Endodermal cell (in vitro differentiated cells): Measurements from ENCODE around the gene SRRM4. TPM values are rescaled to one million over a fixed set of nuclear protein-coding genes. Genes with fewer than 3 reads are reported as not detected.
A peak's percentile ranks its signal among the peaks of the same experiment; 100 is the strongest.

ENCODE experiments used
- DNase-seq: peaks from one replicate; pipeline ENCODE4 v3.0.0-alpha.2; 2017
- H3K27ac ChIP-seq: 2 replicates; pipeline ENCODE4 v1.5.1; 2013; ENCODE audit warnings: mild to moderate bottlenecking, low read depth, low read length, moderate library complexity
- H3K27me3 ChIP-seq: 2 replicates; pipeline ENCODE4 v1.6.1; 2013; ENCODE audit warnings: mild to moderate bottlenecking, low read length, moderate library complexity; ENCODE audit not compliant: insufficient read depth, control insufficient read depth, poor library complexity, severe bottlenecking
- H3K36me3 ChIP-seq: 2 replicates; pipeline ENCODE4 v1.7.0; 2013; ENCODE audit warnings: mild to moderate bottlenecking, low read length, moderate library complexity; ENCODE audit not compliant: control insufficient read depth, insufficient read depth
- H3K4me1 ChIP-seq: one replicate; pipeline ENCODE4 v1.7.0; 2013; ENCODE audit warnings: low read length; ENCODE audit not compliant: control insufficient read depth, insufficient read depth
- H3K4me3 ChIP-seq: 2 replicates; pipeline ENCODE4 v1.5.1; 2013; ENCODE audit warnings: mild to moderate bottlenecking, low read length, moderate library complexity
- H3K9ac ChIP-seq: 2 replicates; pipeline ENCODE4 v1.6.1; 2013; ENCODE audit warnings: mild to moderate bottlenecking, low read length, moderate library complexity; ENCODE audit not compliant: poor library complexity, severe bottlenecking; ENCODE audit errors: extremely low read depth
- H3K9me3 ChIP-seq: 2 replicates; pipeline ENCODE4 v1.6.1; 2013; ENCODE audit warnings: mild to moderate bottlenecking, low read length, moderate library complexity; ENCODE audit not compliant: control insufficient read depth
- H3K27ac Mint-ChIP-seq: 2 replicates; pipeline ENCODE4 v1.8.0; 2020; ENCODE audit warnings: mixed read lengths
- H3K27me3 Mint-ChIP-seq: 2 replicates; pipeline ENCODE4 v1.8.0; 2021; ENCODE audit warnings: mild to moderate bottlenecking, mixed read lengths; ENCODE audit not compliant: insufficient read depth
- H3K36me3 Mint-ChIP-seq: 2 replicates; pipeline ENCODE4 v1.8.0; 2020; ENCODE audit warnings: low read depth, mixed read lengths
- H3K4me1 Mint-ChIP-seq: 2 replicates; pipeline ENCODE4 v1.8.0; 2020; ENCODE audit warnings: mixed read lengths
- H3K4me3 Mint-ChIP-seq: 2 replicates; pipeline ENCODE4 v1.8.0; 2020; ENCODE audit warnings: mild to moderate bottlenecking, moderate library complexity, mixed read lengths
- H3K9me3 Mint-ChIP-seq: 2 replicates; pipeline ENCODE4 v1.8.0; 2020; ENCODE audit warnings: mild to moderate bottlenecking, mixed read lengths
- WGBS, 2 experiments: methylation state at CpG; one replicate each; pipeline versions ENCODE4 v1.1.5 to v1.1.7; 2013; ENCODE audit warnings: missing lambda C conversion rate in 2 of 2, mixed read lengths in 1 of 2; ENCODE audit not compliant: insufficient coverage in 1 of 2, insufficient read length in 1 of 2; 5-methylcytosine and 5-hydroxymethylcytosine counted together
- total RNA-seq, 2 donors: library from RNA; stranded (reverse); fragmentation: NEBNext Ultra II Directional in 1 of 2; extraction: Animal tissue kit (Norgen Biotek cat#: 25700) in 1 of 2; gene quantifications; 2 replicates in 1 of 2; 3 replicates in 1 of 2; pipeline ENCODE4 v1.2.1, GENCODE V29; 2021
- TF ChIP-seq, protein P1 (sequence below): fragments of 200-600 bp; sonication (generic); conservative IDR thresholded peaks from 2 replicates; pipeline ENCODE4 v1.5.0; 2021; ENCODE audit warnings: antibody characterized with exemption, mild to moderate bottlenecking

SRRM4 gene
- total RNA-seq, 2 donors from 2014 or later: 0.44 to 0.71 TPM

DNA sequence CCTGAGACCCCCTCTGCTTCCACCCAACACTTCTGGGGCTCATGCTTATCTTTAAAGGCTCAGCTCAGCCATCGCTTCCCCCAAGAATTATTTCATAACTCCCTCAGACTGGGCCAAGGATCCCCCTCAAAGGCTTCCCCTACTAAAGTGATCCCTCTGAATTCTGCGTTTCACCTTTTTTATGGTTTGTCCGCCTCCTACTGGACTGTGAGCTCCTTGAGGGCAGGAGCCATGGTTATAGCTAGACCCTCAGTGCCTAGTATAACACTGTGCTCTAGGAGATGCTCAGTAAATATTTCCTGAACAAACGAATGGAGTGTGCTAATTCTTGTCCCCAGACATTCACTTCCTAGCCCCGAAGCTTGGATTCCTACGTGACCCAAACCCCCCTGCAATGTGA is 20.5 kb upstream of the SRRM4 start:
- Mint-ChIP-seq H3K4me3 (no peak overlapping the region), H3K27ac (no peak overlapping the region), H3K27me3 (peaks cover 25% of the 10 kb centered on the region), H3K36me3 (no peaks in the 10 kb centered on the region), H3K9me3 (no peaks in the 10 kb centered on the region), H3K4me1 (peaks cover 12% of the 10 kb centered on the region)
- Histone ChIP-seq H3K4me3 (no peak overlapping the region), H3K36me3 (no peaks in the 10 kb centered on the region), H3K27me3 (no peaks in the 10 kb centered on the region), H3K27ac (no peak overlapping the region), H3K9me3 (no peaks in the 10 kb centered on the region), H3K4me1 (no peaks in the 10 kb centered on the region), H3K9ac (no peak overlapping the region)
- TF ChIP-seq, protein P1, sequence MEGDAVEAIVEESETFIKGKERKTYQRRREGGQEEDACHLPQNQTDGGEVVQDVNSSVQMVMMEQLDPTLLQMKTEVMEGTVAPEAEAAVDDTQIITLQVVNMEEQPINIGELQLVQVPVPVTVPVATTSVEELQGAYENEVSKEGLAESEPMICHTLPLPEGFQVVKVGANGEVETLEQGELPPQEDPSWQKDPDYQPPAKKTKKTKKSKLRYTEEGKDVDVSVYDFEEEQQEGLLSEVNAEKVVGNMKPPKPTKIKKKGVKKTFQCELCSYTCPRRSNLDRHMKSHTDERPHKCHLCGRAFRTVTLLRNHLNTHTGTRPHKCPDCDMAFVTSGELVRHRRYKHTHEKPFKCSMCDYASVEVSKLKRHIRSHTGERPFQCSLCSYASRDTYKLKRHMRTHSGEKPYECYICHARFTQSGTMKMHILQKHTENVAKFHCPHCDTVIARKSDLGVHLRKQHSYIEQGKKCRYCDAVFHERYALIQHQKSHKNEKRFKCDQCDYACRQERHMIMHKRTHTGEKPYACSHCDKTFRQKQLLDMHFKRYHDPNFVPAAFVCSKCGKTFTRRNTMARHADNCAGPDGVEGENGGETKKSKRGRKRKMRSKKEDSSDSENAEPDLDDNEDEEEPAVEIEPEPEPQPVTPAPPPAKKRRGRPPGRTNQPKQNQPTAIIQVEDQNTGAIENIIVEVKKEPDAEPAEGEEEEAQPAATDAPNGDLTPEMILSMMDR: peak; percentile 42
- DNase-seq: no peak
- WGBS, 2 experiments: 73 to 76% methylated on average over 6 of the region's 6 CpGs

GRCh38 chr12:118964988-118965387 is 16.4 kb upstream of the SRRM4 start:
- Histone ChIP-seq H3K27me3 (no peaks in the 10 kb centered on the region), H3K9me3 (no peaks in the 10 kb centered on the region), H3K4me1 (no peaks in the 10 kb centered on the region), H3K27ac (no peak overlapping the region), H3K9ac (no peak overlapping the region), H3K36me3 (no peaks in the 10 kb centered on the region), H3K4me3 (no peak overlapping the region)
- TF ChIP-seq, protein P1: no peak
- peaks cover 9% of the 10 kb centered on the region for H3K9me3 Mint-ChIP-seq
- H3K27ac Mint-ChIP-seq: no peak overlapping the region
- H3K27me3 Mint-ChIP-seq: peaks cover 42% of the 10 kb centered on the region
- 91 to 94% methylated on average over 3 to 5 of the region's 5 CpGs for WGBS, 2 experiments
- H3K4me3 Mint-ChIP-seq: no peak overlapping the region
- no peaks in the 10 kb centered on the region for H3K36me3 Mint-ChIP-seq
- DNase-seq: no peak
- no peaks in the 10 kb centered on the region for H3K4me1 Mint-ChIP-seq

DNA sequence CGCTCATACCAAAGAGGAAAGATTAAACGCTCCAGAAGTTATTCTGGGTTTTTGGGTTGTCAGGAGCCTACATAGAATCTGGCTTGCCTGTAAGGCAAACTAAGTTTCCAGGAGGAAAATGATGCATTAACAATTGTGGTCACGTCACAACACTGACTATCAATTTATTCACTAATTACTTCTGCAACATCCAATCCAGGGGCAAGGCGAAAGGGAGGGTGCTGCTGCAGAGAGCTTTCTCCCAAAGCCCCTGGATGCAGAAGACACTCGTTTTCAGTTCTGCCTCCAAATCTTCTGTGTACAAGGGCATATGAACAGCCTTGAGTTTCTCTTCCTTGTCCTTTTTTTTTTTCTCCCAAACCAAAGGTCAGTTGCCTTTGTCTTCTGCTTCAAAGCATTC is 10.5 kb upstream of the SRRM4 start:
- no peak overlapping the region for H3K27ac ChIP-seq
- TF ChIP-seq, protein P1: no peak
- no peak for DNase-seq

More for the DNA sequence above, 10.5 kb upstream of the SRRM4 start:
- H3K9me3 Mint-ChIP-seq: peaks cover 9% of the 10 kb centered on the region
- no peak overlapping the region for H3K4me3 ChIP-seq
- H3K27ac Mint-ChIP-seq: no peak overlapping the region
- no peaks in the 10 kb centered on the region for H3K4me1 ChIP-seq
- 76 to 82% methylated on average over 3 to 5 of the region's 5 CpGs for WGBS, 2 experiments
- H3K9ac ChIP-seq: no peak overlapping the region
- no peaks in the 10 kb centered on the region for H3K9me3 ChIP-seq
- H3K27me3 ChIP-seq: peaks cover 7% of the 10 kb centered on the region
- no peaks in the 10 kb centered on the region for H3K36me3 ChIP-seq
- peaks cover 35% of the 10 kb centered on the region for H3K27me3 Mint-ChIP-seq
- no peaks in the 10 kb centered on the region for H3K4me1 Mint-ChIP-seq
- H3K4me3 Mint-ChIP-seq: no peak overlapping the region
- no peaks in the 10 kb centered on the region for H3K36me3 Mint-ChIP-seq
